CD14-positive monocyte (primary cell): Measurements from ENCODE around the gene ZNF552. TPM values are rescaled to one million over a fixed set of nuclear protein-coding genes. Genes with fewer than 3 reads are reported as not detected.

Experiments
- DNase-seq, 3 donors: peaks; one replicate each; pipeline ENCODE4 v3.0.0-alpha.2; 2011 to 2022
- H2AFZ ChIP-seq: 2 replicates; pipeline ENCODE4 v1.6.0; 2012; ENCODE audit warnings: mild to moderate bottlenecking, low read depth, low read length, inconsistent platforms; ENCODE audit not compliant: insufficient read depth, poor library complexity, severe bottlenecking
- H3K27ac ChIP-seq, 2 donors: 1 replicate in 1 of 2; 2 replicates in 1 of 2; pipeline ENCODE4 v1.5.1; 2012 to 2013; ENCODE audit warnings: low read length in 2 of 2, control low read depth in 1 of 2, inconsistent platforms in 1 of 2, low read depth in 1 of 2, mild to moderate bottlenecking in 1 of 2
- H3K27me3 ChIP-seq, 2 donors: one replicate each; pipeline versions ENCODE4 v1.6.0 to v1.6.1; 2011 to 2013; ENCODE audit warnings: low read length in 2 of 2; ENCODE audit not compliant: control insufficient read depth in 2 of 2, insufficient read depth in 2 of 2
- H3K36me3 ChIP-seq, 2 donors: replicated peaks in 1 of 2; 1 replicate in 1 of 2; 2 replicates in 1 of 2; pipeline versions ENCODE4 v1.5.1 to v1.6.1; 2012 to 2013; ENCODE audit warnings: low read length in 2 of 2, control low read depth in 1 of 2, inconsistent platforms in 1 of 2, mild to moderate bottlenecking in 1 of 2; ENCODE audit not compliant: insufficient read depth in 2 of 2, control insufficient read depth in 1 of 2
- H3K4me1 ChIP-seq, 2 donors: 1 replicate in 1 of 2; 2 replicates in 1 of 2; pipeline versions ENCODE4 v1.5.1 to v1.6.1; 2012 to 2013; ENCODE audit warnings: low read length in 2 of 2, control low read depth in 1 of 2, inconsistent platforms in 1 of 2, mild to moderate bottlenecking in 1 of 2, moderate library complexity in 1 of 2; ENCODE audit not compliant: insufficient read depth in 2 of 2, control insufficient read depth in 1 of 2
- H3K4me2 ChIP-seq: replicated peaks from 2 replicates; pipeline ENCODE3; 2012; ENCODE audit warnings: low read length, moderate library complexity, mild to moderate bottlenecking; ENCODE audit not compliant: poor library complexity, severe bottlenecking; ENCODE audit errors: extremely low read depth
- H3K4me3 ChIP-seq, 3 experiments: fragments of 200-600 bp in 1 of 3; sonication (generic) in 1 of 3; replicated peaks in 1 of 3; 1 replicate in 2 of 3; 2 replicates in 1 of 3; pipeline ENCODE4 v1.5.1; 2011 to 2013; ENCODE audit warnings: low read length in 3 of 3, mild to moderate bottlenecking in 3 of 3, control low read depth in 2 of 3, low read depth in 2 of 3, inconsistent platforms in 1 of 3, moderate library complexity in 1 of 3
- H3K79me2 ChIP-seq: 2 replicates; pipeline ENCODE4 v1.6.0; 2012; ENCODE audit warnings: mild to moderate bottlenecking, control low read depth, inconsistent platforms, low read length, moderate library complexity; ENCODE audit not compliant: insufficient read depth
- H3K9ac ChIP-seq: 2 replicates; pipeline ENCODE4 v1.6.0; 2017; ENCODE audit warnings: low read length, mild to moderate bottlenecking; ENCODE audit not compliant: insufficient read depth, poor library complexity, severe bottlenecking
- H3K9me3 ChIP-seq, 2 donors: replicated peaks in 1 of 2; 1 replicate in 1 of 2; 2 replicates in 1 of 2; pipeline versions ENCODE4 v1.5.1 to v1.6.1; 2012 to 2013; ENCODE audit warnings: low read length in 2 of 2, control low read depth in 1 of 2; ENCODE audit not compliant: control insufficient read depth in 1 of 2, insufficient read depth in 1 of 2
- H4K20me1 ChIP-seq: 2 replicates; pipeline ENCODE4 v1.6.0; 2012; ENCODE audit warnings: mild to moderate bottlenecking, low read length, control low read depth, moderate library complexity; ENCODE audit not compliant: insufficient read depth
- H3K27ac Mint-ChIP-seq, 7 donors: one replicate each; pipeline ENCODE4 v1.8.0; 2020; ENCODE audit warnings: mild to moderate bottlenecking in 7 of 7, mixed read lengths in 7 of 7, moderate library complexity in 6 of 7, inconsistent platforms in 2 of 7
- H3K27me3 Mint-ChIP-seq, 3 donors: one replicate each; pipeline ENCODE4 v1.8.0; 2021 to 2022; ENCODE audit warnings: low read depth in 3 of 3, mild to moderate bottlenecking in 3 of 3, mixed read lengths in 3 of 3, moderate library complexity in 3 of 3, inconsistent platforms in 1 of 3
- H3K36me3 Mint-ChIP-seq, 2 donors: one replicate each; pipeline ENCODE4 v1.8.0; 2020; ENCODE audit warnings: mixed read lengths in 2 of 2, inconsistent platforms in 1 of 2, mild to moderate bottlenecking in 1 of 2
- H3K4me1 Mint-ChIP-seq: one replicate; pipeline ENCODE4 v1.8.0; 2020; ENCODE audit warnings: mild to moderate bottlenecking, mixed read lengths
- H3K4me3 Mint-ChIP-seq, 2 donors: one replicate each; pipeline ENCODE4 v1.8.0; 2020; ENCODE audit warnings: mild to moderate bottlenecking in 2 of 2, mixed read lengths in 2 of 2, moderate library complexity in 1 of 2
- H3K9me3 Mint-ChIP-seq, 7 donors: one replicate each; pipeline ENCODE4 v1.8.0; 2020 to 2022; ENCODE audit warnings: mixed read lengths in 7 of 7, mild to moderate bottlenecking in 6 of 7, moderate library complexity in 6 of 7, inconsistent platforms in 2 of 7
- WGBS: methylation state at CpG from one replicate; pipeline ENCODE4 v1.1.5; 2013; ENCODE audit warnings: missing lambda C conversion rate; ENCODE audit not compliant: insufficient coverage; 5-methylcytosine and 5-hydroxymethylcytosine counted together
- intact Hi-C, 2 donors: fragments of 100-400 bp; cut with micrococcal nuclease; formaldehyde crosslinking; loops; one replicate each; pipeline versions ENCODE4 v1.15.0 to v1.15.1; 2023
- polyA plus RNA-seq, 3 donors: library from polyadenylated mRNA; depleted of rRNA in 1 of 3; unstranded in 2 of 3; stranded (reverse) in 1 of 3; fragments of 300-500 nt in 2 of 3; fragments of >200 nt in 1 of 3; fragmentation: Illumina TruSeq in 2 of 3; gene quantifications; 1 replicate in 2 of 3; 2 replicates in 1 of 3; pipeline ENCODE4 v1.2.3, GENCODE V29; 2012 to 2021
- TF ChIP-seq, protein P1 (sequence below): fragments of 200-600 bp; IDR thresholded peaks from one replicate; pipeline ENCODE4 v1.8.0; 2022; ENCODE audit warnings: antibody characterized with exemption, mild to moderate bottlenecking

The ZNF552 gene
- polyA plus RNA-seq, 3 donors: 2.0 to 4.3 (median 2.9) TPM

DNA sequence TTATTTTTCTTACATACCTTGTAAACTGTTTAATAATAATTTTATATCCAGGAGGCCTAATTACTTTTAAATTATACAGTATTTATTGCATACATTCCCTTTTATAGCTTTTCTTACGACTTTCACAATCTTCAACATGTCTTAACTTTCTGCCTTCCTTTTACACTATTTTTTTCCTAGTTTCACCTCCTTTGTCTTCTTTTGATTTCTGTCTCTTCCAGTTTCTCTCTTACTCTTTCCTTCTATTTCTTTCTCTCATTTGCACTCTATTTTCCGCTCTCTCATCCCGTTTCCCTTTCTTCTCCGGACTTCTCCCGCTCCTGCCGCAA lies 11.5 kb downstream of the ZNF552 start:
- H3K36me3 Mint-ChIP-seq: peaks cover 21 to 43% of the 10 kb centered on the region in 2 donors
- Histone ChIP-seq H3K27ac (peak overlapping the region; percentile 38 to 41), H3K4me3 (peak overlapping the region; percentile 36 to 80 (median 57)), H3K9ac (peak overlapping the region; percentile 71), H4K20me1 (no peaks in the 10 kb centered on the region), H3K36me3 (peaks cover 6 to 24% of the 10 kb centered on the region in 2 donors), H2AFZ (peak overlapping the region; percentile 80), H3K4me2 (peak overlapping the region; percentile 80), H3K4me1 (peaks cover 27 to 33% of the 10 kb centered on the region in 2 donors), H3K9me3 (no peaks in the 10 kb centered on the region), H3K27me3 (no peaks in the 10 kb centered on the region), H3K79me2 (no peaks in the 10 kb centered on the region)
- H3K4me3 Mint-ChIP-seq: peak overlapping the region; percentile 90 to 99
- TF ChIP-seq, protein P1, sequence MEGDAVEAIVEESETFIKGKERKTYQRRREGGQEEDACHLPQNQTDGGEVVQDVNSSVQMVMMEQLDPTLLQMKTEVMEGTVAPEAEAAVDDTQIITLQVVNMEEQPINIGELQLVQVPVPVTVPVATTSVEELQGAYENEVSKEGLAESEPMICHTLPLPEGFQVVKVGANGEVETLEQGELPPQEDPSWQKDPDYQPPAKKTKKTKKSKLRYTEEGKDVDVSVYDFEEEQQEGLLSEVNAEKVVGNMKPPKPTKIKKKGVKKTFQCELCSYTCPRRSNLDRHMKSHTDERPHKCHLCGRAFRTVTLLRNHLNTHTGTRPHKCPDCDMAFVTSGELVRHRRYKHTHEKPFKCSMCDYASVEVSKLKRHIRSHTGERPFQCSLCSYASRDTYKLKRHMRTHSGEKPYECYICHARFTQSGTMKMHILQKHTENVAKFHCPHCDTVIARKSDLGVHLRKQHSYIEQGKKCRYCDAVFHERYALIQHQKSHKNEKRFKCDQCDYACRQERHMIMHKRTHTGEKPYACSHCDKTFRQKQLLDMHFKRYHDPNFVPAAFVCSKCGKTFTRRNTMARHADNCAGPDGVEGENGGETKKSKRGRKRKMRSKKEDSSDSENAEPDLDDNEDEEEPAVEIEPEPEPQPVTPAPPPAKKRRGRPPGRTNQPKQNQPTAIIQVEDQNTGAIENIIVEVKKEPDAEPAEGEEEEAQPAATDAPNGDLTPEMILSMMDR: no peak
- peaks cover 0 to 2% (median 0%) of the 10 kb centered on the region in 7 donors for H3K9me3 Mint-ChIP-seq
- H3K4me1 Mint-ChIP-seq: peaks cover 58% of the 10 kb centered on the region
- H3K27me3 Mint-ChIP-seq: peaks cover 0 to 6% (median 0%) of the 10 kb centered on the region in 3 donors
- intact Hi-C loops: no loop called here
- no peak for DNase-seq
- 12% methylated on average over 5 of the region's 6 CpGs for WGBS
- H3K27ac Mint-ChIP-seq: peak overlapping the region in 3 of 7 donors; percentile 12 to 85 (median 76)

DNA sequence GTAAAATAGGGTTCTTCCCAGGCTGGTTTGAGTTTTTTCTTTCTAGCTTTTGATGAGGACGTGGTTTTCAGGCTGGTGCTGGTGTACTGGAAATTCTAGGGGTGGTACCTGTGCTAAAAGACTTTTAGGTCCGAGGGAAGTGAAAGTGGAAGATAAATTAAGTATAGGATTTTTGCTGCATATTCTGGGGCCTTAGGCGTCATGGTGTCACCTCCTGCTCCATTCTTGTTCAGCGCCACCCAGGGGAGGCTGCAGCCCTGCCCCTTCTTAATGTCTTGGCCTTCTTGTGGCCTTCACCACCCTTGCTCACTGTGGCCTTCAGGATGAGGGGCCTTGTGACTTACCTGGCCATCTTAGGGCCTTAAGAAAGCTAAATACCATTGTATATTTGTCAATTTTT lies 12.4 kb downstream of the ZNF552 start:
- Mint-ChIP-seq H3K4me3 (no peak overlapping the region), H3K9me3 (peaks cover 0 to 2% (median 0%) of the 10 kb centered on the region in 7 donors), H3K27me3 (peaks cover 0 to 6% (median 0%) of the 10 kb centered on the region in 3 donors), H3K36me3 (peaks cover 15 to 34% of the 10 kb centered on the region in 2 donors), H3K4me1 (peaks cover 58% of the 10 kb centered on the region), H3K27ac (peak overlapping the region in 2 of 7 donors; percentile 50 to 59)
- Histone ChIP-seq H3K27me3 (no peaks in the 10 kb centered on the region), H3K79me2 (no peaks in the 10 kb centered on the region), H3K9ac (no peak overlapping the region), H3K9me3 (no peaks in the 10 kb centered on the region), H3K4me2 (no peak overlapping the region), H3K4me1 (peaks cover 33 to 38% of the 10 kb centered on the region in 2 donors), H3K36me3 (peaks cover 0 to 15% of the 10 kb centered on the region in 2 donors), H3K4me3 (no peak overlapping the region), H2AFZ (no peak overlapping the region), H3K27ac (no peak overlapping the region), H4K20me1 (no peaks in the 10 kb centered on the region)
- intact Hi-C loops: no loop called here
- 74% methylated on average over 4 of the region's 4 CpGs for WGBS
- no peak for DNase-seq
- TF ChIP-seq, protein P1: no peak
